Measurements from ENCODE around the gene WDR87.
"Not testable (repeated sequence)": the region's sequence is repeated elsewhere in the genome, so short reads cannot be mapped to it uniquely, and the experiment has no call there.

The WDR87 gene

GRCh38 chr19:37929355-37929923 is 23.0 kb upstream of the WDR87 start:
- DNase-seq = no peak

- DNase-seq = no peak
Observed at GRCh38 chr19:37928527-37929286, 22.3 kb upstream of the WDR87 start.

- DNase-seq = no peak
Observed at GRCh38 chr19:37926711-37927110, 20.3 kb upstream of the WDR87 start.

GRCh38 chr19:37926255-37926654 is 19.9 kb upstream of the WDR87 start:
- DNase-seq = no peak

GRCh38 chr19:37925212-37925611 is 18.8 kb upstream of the WDR87 start:
- DNase-seq = no peak

- not testable (repeated sequence) for DNase-seq
Observed at GRCh38 chr19:37924573-37924972, 18.2 kb upstream of the WDR87 start.

GRCh38 chr19:37920591-37921450 is 14.4 kb upstream of the WDR87 start:
- no peak for DNase-seq

GRCh38 chr19:37914908-37915307 is 8.5 kb upstream of the WDR87 start:
- no peak for DNase-seq

- DNase-seq = no peak
Observed at GRCh38 chr19:37909661-37910199, 3.3 kb upstream of the WDR87 start.

GRCh38 chr19:37907735-37908455 is 1.5 kb upstream of the WDR87 start:
- DNase-seq = no peak

GRCh38 chr19:37906869-37907734 is 708 bp upstream of the WDR87 start, which contains the start of gene SIPA1L3:
TSS of gene SIPA1L3 (plus strand) at chr19:37907208. CDS start at chr19:38081566, 174,358 bp downstream.
- DNase-seq = peak; percentile 89

GRCh38 chr19:37903096-37903495 is 3.3 kb downstream of the WDR87 start:
- DNase-seq = no peak

- DNase-seq = peak; percentile 63
Observed at GRCh38 chr19:37902668-37903067, 3.7 kb downstream of the WDR87 start.

GRCh38 chr19:37899966-37900365 is 6.4 kb downstream of the WDR87 start:
- DNase-seq = no peak

- DNase-seq = no peak
Observed at GRCh38 chr19:37899453-37899852, 6.9 kb downstream of the WDR87 start.

GRCh38 chr19:37896180-37896579 is 10.2 kb downstream of the WDR87 start:
- no peak for DNase-seq

GRCh38 chr19:37893845-37894575 is 12.4 kb downstream of the WDR87 start:
- DNase-seq = no peak

GRCh38 chr19:37886571-37886970 is 19.8 kb downstream of the WDR87 start:
- no peak for DNase-seq

- no peak for DNase-seq
Observed at GRCh38 chr19:37885392-37885791, 21.0 kb downstream of the WDR87 start.

- no peak for DNase-seq
Observed at GRCh38 chr19:37877147-37877546, 29.2 kb downstream of the WDR87 start.

- no peak for DNase-seq
Observed at GRCh38 chr19:37876032-37876431, 30.4 kb downstream of the WDR87 start.
